GM06990 (cell line): ENCODE data around the gene ATP11B.

Experiments used
- DNase-seq: peaks from one replicate; pipeline ENCODE4 v3.0.0-alpha.2; 2011; ENCODE audit not compliant: insufficient read length; ENCODE audit errors: extremely low read depth
- H3K27me3 ChIP-seq: replicated peaks from 2 replicates; pipeline ENCODE4 v1.6.0; 2011; ENCODE audit warnings: low read length; ENCODE audit not compliant: control insufficient read depth, insufficient read depth
- H3K36me3 ChIP-seq: 2 replicates; pipeline ENCODE4 v1.5.1; 2011; ENCODE audit warnings: low read length; ENCODE audit not compliant: control insufficient read depth, insufficient read depth
- H3K4me3 ChIP-seq: replicated peaks from 2 replicates; pipeline ENCODE4 v1.5.1; 2011; ENCODE audit warnings: low read depth, mild to moderate bottlenecking, control low read depth, low read length
- TF ChIP-seq, protein P1 (sequence below): IDR thresholded peaks from 2 replicates; pipeline ENCODE4 v1.5.1; 2011; ENCODE audit warnings: low read length, control low read depth, mild to moderate bottlenecking, inconsistent platforms; ENCODE audit not compliant: insufficient read depth, poor library complexity, severe bottlenecking

The ATP11B gene

DNA sequence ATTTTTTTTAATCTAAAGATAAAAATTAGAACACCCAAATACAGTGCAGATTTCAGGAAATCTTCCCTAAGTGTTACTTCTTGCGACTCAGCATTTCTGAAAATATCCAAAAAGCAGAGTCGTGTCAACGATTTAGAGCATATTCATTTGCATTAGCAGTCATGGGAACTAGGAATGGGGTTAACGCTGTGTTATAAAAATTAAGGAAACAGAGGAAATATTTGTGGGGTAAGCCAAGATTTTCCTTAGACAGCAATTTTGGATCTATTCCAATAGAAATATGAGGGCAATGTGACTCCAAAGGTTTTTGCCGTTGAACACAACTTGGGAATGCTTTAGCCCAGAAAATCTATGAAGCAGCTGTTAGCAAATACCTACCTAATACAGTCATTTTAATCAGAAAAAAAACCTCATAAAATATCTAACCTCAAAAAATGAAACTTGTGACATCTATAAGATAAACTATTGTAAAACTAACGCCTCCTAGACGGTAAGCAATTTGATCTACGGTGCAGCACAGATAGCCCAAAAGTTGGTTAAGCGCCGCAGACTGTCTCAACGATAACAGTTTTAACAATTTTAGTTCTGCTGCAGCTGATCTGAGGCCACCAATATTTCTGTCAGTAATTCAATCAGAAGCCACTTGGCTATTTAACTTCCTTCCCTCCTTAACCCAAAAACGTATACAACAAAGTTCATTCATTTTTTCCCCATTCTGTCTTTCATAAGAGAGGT lies 5.8 kb upstream of the ATP11B start:
- no peak for DNase-seq
- no peaks in the 10 kb centered on the region for H3K36me3 ChIP-seq

DNA sequence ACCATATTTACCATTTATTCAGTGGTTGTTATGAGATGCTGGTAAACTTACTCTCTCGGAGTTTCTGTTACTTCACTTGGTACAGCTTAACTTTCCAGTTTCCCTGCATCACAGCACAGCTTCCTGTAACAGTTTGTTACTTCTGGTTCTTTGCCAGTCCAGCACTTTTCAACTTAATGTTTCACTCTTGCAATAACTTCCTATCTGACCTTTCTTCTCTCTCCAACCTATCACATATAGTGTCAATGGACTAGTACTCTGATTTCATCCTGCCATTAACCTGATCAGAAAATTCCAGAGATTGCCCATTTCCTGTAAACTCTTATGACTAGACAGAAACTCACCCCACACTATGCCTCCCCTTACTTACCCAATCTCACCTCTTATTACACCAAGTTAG lies 3.9 kb upstream of the ATP11B start:
- DNase-seq, result no peak
- no peaks in the 10 kb centered on the region for H3K36me3 ChIP-seq
- TF ChIP-seq, protein P1, sequence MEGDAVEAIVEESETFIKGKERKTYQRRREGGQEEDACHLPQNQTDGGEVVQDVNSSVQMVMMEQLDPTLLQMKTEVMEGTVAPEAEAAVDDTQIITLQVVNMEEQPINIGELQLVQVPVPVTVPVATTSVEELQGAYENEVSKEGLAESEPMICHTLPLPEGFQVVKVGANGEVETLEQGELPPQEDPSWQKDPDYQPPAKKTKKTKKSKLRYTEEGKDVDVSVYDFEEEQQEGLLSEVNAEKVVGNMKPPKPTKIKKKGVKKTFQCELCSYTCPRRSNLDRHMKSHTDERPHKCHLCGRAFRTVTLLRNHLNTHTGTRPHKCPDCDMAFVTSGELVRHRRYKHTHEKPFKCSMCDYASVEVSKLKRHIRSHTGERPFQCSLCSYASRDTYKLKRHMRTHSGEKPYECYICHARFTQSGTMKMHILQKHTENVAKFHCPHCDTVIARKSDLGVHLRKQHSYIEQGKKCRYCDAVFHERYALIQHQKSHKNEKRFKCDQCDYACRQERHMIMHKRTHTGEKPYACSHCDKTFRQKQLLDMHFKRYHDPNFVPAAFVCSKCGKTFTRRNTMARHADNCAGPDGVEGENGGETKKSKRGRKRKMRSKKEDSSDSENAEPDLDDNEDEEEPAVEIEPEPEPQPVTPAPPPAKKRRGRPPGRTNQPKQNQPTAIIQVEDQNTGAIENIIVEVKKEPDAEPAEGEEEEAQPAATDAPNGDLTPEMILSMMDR, result no peak
- no peak overlapping the region for H3K4me3 ChIP-seq
- H3K27me3 ChIP-seq, result no peaks in the 10 kb centered on the region

More for the DNA sequence above, 5.8 kb upstream of the ATP11B start:
- H3K4me3 ChIP-seq, result no peak overlapping the region
- TF ChIP-seq, protein P1, result no peak
- no peaks in the 10 kb centered on the region for H3K27me3 ChIP-seq

DNA sequence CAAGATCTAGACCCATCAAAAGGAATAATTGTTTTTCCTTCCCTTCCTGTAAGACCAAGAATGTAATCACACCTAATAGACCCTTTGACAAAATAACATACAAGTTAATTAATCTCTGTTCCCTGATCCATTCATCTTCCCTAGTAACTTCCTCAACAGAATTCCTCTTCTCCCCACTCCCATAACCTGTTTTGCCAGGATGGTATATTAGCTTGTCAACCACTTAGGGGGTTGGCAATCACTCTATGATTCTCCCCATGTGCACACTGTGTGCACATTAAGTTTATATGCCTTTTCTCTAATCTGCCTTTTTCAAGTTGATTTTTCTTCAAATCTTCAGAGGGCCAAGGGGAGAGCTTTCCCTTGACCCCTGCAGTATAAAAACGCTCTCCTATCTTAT lies 2.7 kb upstream of the ATP11B start:
- TF ChIP-seq, protein P1, result no peak
- DNase-seq, result no peak

DNA sequence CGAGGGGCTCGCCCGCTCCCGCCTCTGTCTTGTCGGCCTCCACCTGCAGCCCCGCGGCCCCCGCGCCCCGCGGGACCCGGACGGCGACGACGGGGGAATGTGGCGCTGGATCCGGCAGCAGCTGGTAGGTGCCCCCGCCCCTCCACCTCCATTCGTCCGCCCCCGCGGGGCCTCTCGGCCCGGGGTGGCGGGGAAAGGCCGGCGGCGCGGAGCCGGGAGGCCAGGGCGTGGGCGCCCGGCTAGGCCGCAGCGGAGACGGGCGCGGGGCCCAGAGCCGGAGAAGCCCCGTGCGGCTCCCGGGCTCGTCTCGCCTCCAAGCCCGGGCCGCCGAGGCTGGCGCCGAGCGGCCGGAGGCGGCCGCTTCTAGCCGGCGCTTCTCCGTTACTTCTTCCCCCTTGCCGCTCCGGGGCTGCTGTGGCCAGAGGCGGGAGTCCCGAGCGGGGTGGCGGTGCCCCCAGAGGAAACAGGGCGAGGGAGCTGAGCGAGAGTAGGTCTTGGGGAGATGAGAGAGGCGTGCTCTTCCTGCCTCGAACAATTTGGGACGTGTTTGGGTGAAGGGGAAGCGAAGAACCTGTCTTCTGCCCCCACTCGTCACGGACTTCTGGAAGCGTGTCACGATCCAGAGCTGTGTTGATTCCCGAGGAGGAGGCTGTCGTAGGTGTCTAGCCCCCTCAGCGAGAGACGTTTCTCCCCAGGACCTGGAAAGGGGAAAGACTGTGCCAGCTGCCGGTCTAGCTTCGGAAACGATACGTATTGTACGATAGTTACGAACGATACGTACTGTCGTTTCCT lies 555 bp downstream of the ATP11B start:
- TF ChIP-seq, protein P1, result no peak
- no peaks in the 10 kb centered on the region for H3K36me3 ChIP-seq
- DNase-seq, result peak; percentile 76
- H3K27me3 ChIP-seq, result no peaks in the 10 kb centered on the region
- peak overlapping the region; percentile 93 for H3K4me3 ChIP-seq

More for the DNA sequence above, 2.7 kb upstream of the ATP11B start:
- no peaks in the 10 kb centered on the region for H3K36me3 ChIP-seq
- H3K4me3 ChIP-seq, result no peak overlapping the region
- no peaks in the 10 kb centered on the region for H3K27me3 ChIP-seq

DNA sequence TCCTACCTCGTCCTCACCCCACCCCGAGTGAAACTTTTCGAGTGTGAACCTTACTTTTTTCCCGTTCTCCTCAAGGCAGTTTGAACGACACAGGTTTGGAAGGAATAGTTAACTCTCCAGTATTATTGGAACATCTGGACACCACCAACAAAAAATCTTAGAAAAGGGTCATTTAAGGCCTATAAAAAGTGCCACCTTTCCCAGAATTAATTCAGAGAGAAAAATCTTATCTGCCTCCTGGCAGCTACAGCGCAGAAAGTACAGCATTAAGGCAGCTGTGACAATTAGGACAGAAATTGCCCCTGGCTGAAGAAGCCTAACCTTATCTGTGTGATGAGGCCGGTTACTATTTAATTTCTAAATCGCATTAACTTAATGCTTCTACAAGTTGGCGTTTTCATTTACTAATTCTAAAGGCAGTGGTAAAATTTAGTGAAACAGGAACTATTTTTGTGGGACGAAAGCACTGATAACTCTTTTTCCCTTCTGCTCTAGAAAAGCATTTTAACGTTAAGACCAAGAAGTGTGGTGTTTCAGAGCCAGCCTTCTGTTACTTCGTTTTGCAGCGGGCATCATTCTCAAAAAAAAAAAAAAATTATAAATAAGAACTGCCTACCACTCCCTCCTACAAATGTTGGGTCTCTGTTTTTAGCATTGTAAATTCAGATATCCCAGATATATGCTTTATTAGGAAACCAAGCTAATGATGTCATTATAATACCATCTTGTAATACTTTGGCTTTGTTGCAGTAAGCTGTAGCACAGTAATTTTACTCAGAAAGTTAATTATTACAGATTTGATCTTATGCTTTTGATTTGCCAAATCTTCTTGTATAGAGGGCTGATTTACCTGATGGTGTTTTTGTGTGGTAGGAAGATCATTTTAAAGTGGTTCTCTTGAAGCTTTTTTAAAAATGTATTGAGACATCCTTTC lies 1.4 kb downstream of the ATP11B start:
- DNase-seq, result no peak
- TF ChIP-seq, protein P1, result no peak
- no peaks in the 10 kb centered on the region for H3K36me3 ChIP-seq
- H3K27me3 ChIP-seq, result no peaks in the 10 kb centered on the region
- H3K4me3 ChIP-seq, result peak overlapping the region; percentile 93
